Tibial nerve (tissue), 4 donors: ENCODE data around the gene KRTDAP. TPM values are rescaled to one million over a fixed set of nuclear protein-coding genes. Genes with fewer than 3 reads are reported as not detected.

ENCODE experiments used
- DNase-seq, 2 donors: peaks; one replicate each; pipeline ENCODE4 v3.0.0-alpha.2; 2019; ENCODE audit warnings: low spot score in 2 of 2
- H3K27ac ChIP-seq, 4 donors: fragments of 200-600 bp; sonication (generic) in 3 of 4; one replicate each; pipeline ENCODE4 v1.5.1; 2017 to 2019; ENCODE audit warnings: mild to moderate bottlenecking in 1 of 4
- H3K27me3 ChIP-seq, 2 donors: fragments of 200-600 bp; sonication (generic) in 1 of 2; one replicate each; pipeline versions ENCODE4 v1.5.1 to v1.6.0; 2017 to 2019
- H3K36me3 ChIP-seq, 3 donors: fragments of 200-600 bp; sonication (generic); one replicate each; pipeline ENCODE4 v1.5.1; 2018 to 2019
- H3K4me1 ChIP-seq, 4 donors: fragments of 200-600 bp; sonication (generic) in 3 of 4; one replicate each; pipeline ENCODE4 v1.5.1; 2017 to 2019
- H3K4me3 ChIP-seq, 4 donors: fragments of 200-600 bp; sonication (generic) in 3 of 4; one replicate each; pipeline ENCODE4 v1.5.1; 2017 to 2019; ENCODE audit warnings: mild to moderate bottlenecking in 1 of 4, moderate library complexity in 1 of 4
- H3K9me3 ChIP-seq, 4 donors: fragments of 200-600 bp; sonication (generic) in 3 of 4; one replicate each; pipeline ENCODE4 v1.5.1; 2017 to 2019
- CTCF ChIP-seq, 5 experiments: fragments of 200-600 bp in 3 of 5; fragments of 450-650 bp in 2 of 5; sonication (generic) in 3 of 5; IDR thresholded peaks; one replicate each; pipeline ENCODE4 v1.5.1; 2016 to 2019; ENCODE audit warnings: antibody characterized with exemption in 5 of 5, mild to moderate bottlenecking in 3 of 5, moderate library complexity in 2 of 5
- EP300 ChIP-seq, 2 donors: sonication (generic); formaldehyde crosslinking; IDR thresholded peaks; one replicate each; pipeline ENCODE4 v1.6.1; 2017; ENCODE audit warnings: antibody characterized with exemption in 2 of 2, mild to moderate bottlenecking in 1 of 2
- POLR2A ChIP-seq, 2 donors: fragments of 450-650 bp; IDR thresholded peaks; one replicate each; pipeline ENCODE4 v1.6.1; 2017; ENCODE audit warnings: antibody characterized with exemption in 2 of 2, mild to moderate bottlenecking in 2 of 2, moderate library complexity in 2 of 2
- WGBS, 2 donors: methylation state at CpG; one replicate each; pipeline ENCODE4 v1.1.5; 2018; 5-methylcytosine and 5-hydroxymethylcytosine counted together
- total RNA-seq, 4 donors: library from RNA; depleted of rRNA; stranded (reverse); fragments of >200 nt; gene quantifications; one replicate each; pipeline ENCODE4 v1.1.0, GENCODE V29; 2016

KRTDAP gene
- total RNA-seq, 4 donors from 2014 or later = not detected

GRCh38 chr19:35486268-35486708 lies 4.0 kb downstream of the KRTDAP start:
- WGBS, 2 donors = 86 to 88% methylated on average over 3 of the region's 3 CpGs
- TF ChIP-seq EP300 (IDR thresholded peaks at IDR 0.05) (no peak), POLR2A (IDR thresholded peaks at IDR 0.05) (no peak), CTCF (IDR thresholded peaks at IDR 0.05) (no peak)
- no peak for DNase-seq

GRCh38 chr19:35484252-35485036 lies 5.8 kb downstream of the KRTDAP start:
- no peak for DNase-seq

More at GRCh38 chr19:35486268-35486708, 4.0 kb downstream of the KRTDAP start:
- no peak overlapping the region for H3K4me3 ChIP-seq
- no peak overlapping the region for H3K27ac ChIP-seq
- H3K36me3 ChIP-seq = no peaks in the 10 kb centered on the region
- no peaks in the 10 kb centered on the region for H3K9me3 ChIP-seq
- H3K4me1 ChIP-seq = no peaks in the 10 kb centered on the region
- H3K27me3 ChIP-seq = peaks cover 0 to 23% of the 10 kb centered on the region in 2 donors

GRCh38 chr19:35483089-35483488 lies 7.2 kb downstream of the KRTDAP start:
- TF ChIP-seq CTCF (IDR thresholded peaks at IDR 0.05) (no peak), EP300 (IDR thresholded peaks at IDR 0.05) (no peak), POLR2A (IDR thresholded peaks at IDR 0.05) (no peak)

More at GRCh38 chr19:35484252-35485036, 5.8 kb downstream of the KRTDAP start:
- WGBS, 2 donors = 50 to 62% methylated on average over 7 of the region's 7 CpGs
- Histone ChIP-seq H3K27ac (no peak overlapping the region), H3K9me3 (no peaks in the 10 kb centered on the region), H3K4me1 (no peaks in the 10 kb centered on the region), H3K4me3 (no peak overlapping the region), H3K36me3 (no peaks in the 10 kb centered on the region), H3K27me3 (peaks cover 0 to 8% of the 10 kb centered on the region in 2 donors)
- TF ChIP-seq POLR2A (IDR thresholded peaks at IDR 0.05) (no peak), CTCF (IDR thresholded peaks at IDR 0.05) (no peak), EP300 (IDR thresholded peaks at IDR 0.05) (no peak)

GRCh38 chr19:35478794-35479677 lies 11.2 kb downstream of the KRTDAP start:
- WGBS, 2 donors = 76 to 77% methylated on average over 21 of the region's 21 CpGs
- H3K27me3 ChIP-seq = peaks cover 0 to 3% of the 10 kb centered on the region in 2 donors
- no peaks in the 10 kb centered on the region for H3K9me3 ChIP-seq
- no peak overlapping the region for H3K27ac ChIP-seq
- TF ChIP-seq POLR2A (IDR thresholded peaks at IDR 0.05) = no peak
- no peak for TF ChIP-seq EP300 (IDR thresholded peaks at IDR 0.05)
- TF ChIP-seq CTCF (IDR thresholded peaks at IDR 0.05) = no peak
- no peaks in the 10 kb centered on the region for H3K36me3 ChIP-seq
- H3K4me1 ChIP-seq = no peaks in the 10 kb centered on the region
- no peak for DNase-seq
- H3K4me3 ChIP-seq = no peak overlapping the region

More at GRCh38 chr19:35483089-35483488, 7.2 kb downstream of the KRTDAP start:
- no peak overlapping the region for H3K4me3 ChIP-seq
- WGBS, 2 donors = 72 to 74% methylated on average over 5 of the region's 5 CpGs
- no peak overlapping the region for H3K27ac ChIP-seq
- no peaks in the 10 kb centered on the region for H3K36me3 ChIP-seq
- no peaks in the 10 kb centered on the region for H3K9me3 ChIP-seq
- peaks cover 0 to 3% of the 10 kb centered on the region in 2 donors for H3K27me3 ChIP-seq
- no peaks in the 10 kb centered on the region for H3K4me1 ChIP-seq
- DNase-seq = no peak
